Measurements from ENCODE around the gene ZNF462. TPM values are rescaled to one million over a fixed set of nuclear protein-coding genes. Genes with fewer than 3 reads are reported as not detected.

The ZNF462 gene
- total RNA-seq (not detected), polyA plus RNA-seq (not detected), total RNA-seq (0 to 0.49 (median 0.09) reads per million in 6 experiments)

GRCh38 chr9:106862821-106863720, at the start of gene ZNF462:
TSS of gene ZNF462 (plus strand) at chr9:106863166. CDS start at chr9:106923384, 60,218 bp downstream.
- peak within 1 kb of the TSS; percentile 28 to 86 (median 77) for H3K4me3 Mint-ChIP-seq
- peaks cover 4 to 21% (median 4%) of the 10 kb centered on the region in 3 donors for H3K36me3 Mint-ChIP-seq
- H3K27me3 Mint-ChIP-seq, result peaks cover 38 to 87% (median 70%) of the 10 kb centered on the region in 5 donors
- peaks cover 10 to 44% (median 34%) of the 10 kb centered on the region in 4 donors for H3K4me1 Mint-ChIP-seq
- peak within 1 kb of the TSS in 2 of 10 donors; percentile 29 to 56 for H3K27ac Mint-ChIP-seq
- no peak for DNase-seq
- POLR2A ChIA-PET, result no interaction called here
- peaks cover 0 to 12% (median 0%) of the 10 kb centered on the region in 9 donors for H3K9me3 Mint-ChIP-seq
- ATAC-seq, result no peak

GRCh38 chr9:106816524-106816923, 46.4 kb upstream of the ZNF462 start:
- H3K27me3 Mint-ChIP-seq, result peaks cover 0 to 4% (median 0%) of the 10 kb centered on the region in 5 donors
- H3K36me3 Mint-ChIP-seq, result peaks cover 0 to 11% (median 0%) of the 10 kb centered on the region in 3 donors
- POLR2A ChIA-PET, result no interaction called here
- H3K4me1 Mint-ChIP-seq, result no peaks in the 10 kb centered on the region
- H3K27ac Mint-ChIP-seq, result no peak overlapping the region
- peaks cover 3 to 34% (median 12%) of the 10 kb centered on the region in 9 donors for H3K9me3 Mint-ChIP-seq
- no peak for DNase-seq
- ATAC-seq, result no peak
- H3K4me3 Mint-ChIP-seq, result no peak overlapping the region

GRCh38 chr9:106818034-106818433, 44.9 kb upstream of the ZNF462 start:
- H3K4me1 Mint-ChIP-seq, result no peaks in the 10 kb centered on the region
- DNase-seq (no peak), ATAC-seq (no peak)
- H3K9me3 Mint-ChIP-seq, result peaks cover 2 to 23% (median 8%) of the 10 kb centered on the region in 9 donors
- POLR2A ChIA-PET, result no interaction called here
- H3K4me3 Mint-ChIP-seq, result no peak overlapping the region
- peaks cover 0 to 6% (median 0%) of the 10 kb centered on the region in 3 donors for H3K36me3 Mint-ChIP-seq
- H3K27me3 Mint-ChIP-seq, result peaks cover 0 to 4% (median 0%) of the 10 kb centered on the region in 5 donors
- no peak overlapping the region for H3K27ac Mint-ChIP-seq

- Mint-ChIP-seq H3K27ac (no peak overlapping the region), H3K9me3 (peaks cover 0 to 12% (median 2%) of the 10 kb centered on the region in 9 donors), H3K4me1 (no peaks in the 10 kb centered on the region), H3K4me3 (no peak overlapping the region), H3K36me3 (no peaks in the 10 kb centered on the region), H3K27me3 (no peaks in the 10 kb centered on the region)
- no peak for ATAC-seq
- POLR2A ChIA-PET, result no interaction called here
- no peak for DNase-seq
These were observed 42.1 kb upstream of the ZNF462 start for GRCh38 chr9:106820866-106821265.

GRCh38 chr9:106828070-106828469, 34.9 kb upstream of the ZNF462 start:
- Mint-ChIP-seq H3K27me3 (no peaks in the 10 kb centered on the region), H3K4me1 (no peaks in the 10 kb centered on the region), H3K36me3 (peaks cover 0 to under 1% (median 0%) of the 10 kb centered on the region in 3 donors), H3K9me3 (peaks cover 0 to 7% (median 2%) of the 10 kb centered on the region in 9 donors), H3K4me3 (no peak overlapping the region), H3K27ac (no peak overlapping the region)
- POLR2A ChIA-PET, result no interaction called here
- DNase-seq (no peak), ATAC-seq (no peak)

GRCh38 chr9:106828965-106829364, 34.0 kb upstream of the ZNF462 start:
- peaks cover 0 to 3% (median 0%) of the 10 kb centered on the region in 5 donors for H3K27me3 Mint-ChIP-seq
- peaks cover 0 to 7% (median 0%) of the 10 kb centered on the region in 3 donors for H3K36me3 Mint-ChIP-seq
- DNase-seq (no peak), ATAC-seq (no peak)
- peaks cover 0 to 11% (median 3%) of the 10 kb centered on the region in 9 donors for H3K9me3 Mint-ChIP-seq
- POLR2A ChIA-PET, result no interaction called here
- no peak overlapping the region for H3K4me3 Mint-ChIP-seq
- H3K4me1 Mint-ChIP-seq, result no peaks in the 10 kb centered on the region
- no peak overlapping the region for H3K27ac Mint-ChIP-seq

- ATAC-seq, result no peak
- POLR2A ChIA-PET, result no interaction called here
These were observed 33.1 kb upstream of the ZNF462 start for GRCh38 chr9:106829666-106830408.

GRCh38 chr9:106830527-106831150, 32.3 kb upstream of the ZNF462 start:
- Mint-ChIP-seq H3K4me1 (no peaks in the 10 kb centered on the region), H3K4me3 (no peak overlapping the region), H3K27ac (no peak overlapping the region), H3K9me3 (peaks cover 0 to 14% (median 5%) of the 10 kb centered on the region in 9 donors), H3K36me3 (peaks cover 0 to 7% (median 0%) of the 10 kb centered on the region in 3 donors), H3K27me3 (peaks cover 0 to 3% (median 0%) of the 10 kb centered on the region in 5 donors)
- no peak for DNase-seq
- POLR2A ChIA-PET, result no interaction called here
- no peak for ATAC-seq

More at GRCh38 chr9:106829666-106830408, 33.1 kb upstream of the ZNF462 start:
- H3K4me1 Mint-ChIP-seq, result no peaks in the 10 kb centered on the region
- peaks cover 0 to 11% (median 5%) of the 10 kb centered on the region in 9 donors for H3K9me3 Mint-ChIP-seq
- peaks cover 0 to 3% (median 0%) of the 10 kb centered on the region in 5 donors for H3K27me3 Mint-ChIP-seq
- no peak overlapping the region for H3K4me3 Mint-ChIP-seq
- no peak overlapping the region for H3K27ac Mint-ChIP-seq
- no peak for DNase-seq
- H3K36me3 Mint-ChIP-seq, result peaks cover 0 to 7% (median 0%) of the 10 kb centered on the region in 3 donors

- Mint-ChIP-seq H3K4me3 (no peak overlapping the region), H3K27me3 (peaks cover 0 to 12% (median 5%) of the 10 kb centered on the region in 5 donors), H3K4me1 (no peaks in the 10 kb centered on the region), H3K27ac (no peak overlapping the region), H3K36me3 (peaks cover 0 to 7% (median 0%) of the 10 kb centered on the region in 3 donors), H3K9me3 (peaks cover 0 to 23% (median 7%) of the 10 kb centered on the region in 9 donors)
- POLR2A ChIA-PET, result no interaction called here
- ATAC-seq (no peak), DNase-seq (no peak)
These were observed 28.1 kb upstream of the ZNF462 start for GRCh38 chr9:106834888-106835287.

- POLR2A ChIA-PET, result no interaction called here
- peaks cover 0 to 16% (median 5%) of the 10 kb centered on the region in 5 donors for H3K27me3 Mint-ChIP-seq
These were observed 27.1 kb upstream of the ZNF462 start for GRCh38 chr9:106835840-106836239.

GRCh38 chr9:106843371-106843770, 19.6 kb upstream of the ZNF462 start:
- H3K27me3 Mint-ChIP-seq, result peaks cover 0 to 4% (median 0%) of the 10 kb centered on the region in 5 donors
- POLR2A ChIA-PET, result no interaction called here
- no peaks in the 10 kb centered on the region for H3K4me1 Mint-ChIP-seq
- no peak overlapping the region for H3K4me3 Mint-ChIP-seq
- ATAC-seq (no peak), DNase-seq (no peak)
- H3K27ac Mint-ChIP-seq, result no peak overlapping the region
- H3K9me3 Mint-ChIP-seq, result peaks cover 0 to 17% (median 0%) of the 10 kb centered on the region in 9 donors
- no peaks in the 10 kb centered on the region for H3K36me3 Mint-ChIP-seq

More at GRCh38 chr9:106835840-106836239, 27.1 kb upstream of the ZNF462 start:
- Mint-ChIP-seq H3K27ac (no peak overlapping the region), H3K4me1 (no peaks in the 10 kb centered on the region), H3K9me3 (peaks cover 0 to 23% (median 8%) of the 10 kb centered on the region in 9 donors), H3K36me3 (peaks cover 0 to 7% (median 0%) of the 10 kb centered on the region in 3 donors), H3K4me3 (no peak overlapping the region)
- ATAC-seq (no peak), DNase-seq (no peak)

GRCh38 chr9:106846307-106846706, 16.7 kb upstream of the ZNF462 start:
- DNase-seq (no peak), ATAC-seq (no peak)
- Mint-ChIP-seq H3K27me3 (peaks cover 0 to 3% (median 0%) of the 10 kb centered on the region in 5 donors), H3K27ac (no peak overlapping the region), H3K4me3 (no peak overlapping the region), H3K4me1 (no peaks in the 10 kb centered on the region), H3K9me3 (no peaks in the 10 kb centered on the region), H3K36me3 (no peaks in the 10 kb centered on the region)
- POLR2A ChIA-PET, result no interaction called here

All from naive thymus-derived CD8-positive, alpha-beta T cell (primary cell).